Urinary bladder (tissue), 4 donors: ENCODE results near the gene UBAP2. TPM values are rescaled to one million over a fixed set of nuclear protein-coding genes. Genes with fewer than 3 reads are reported as not detected.

ENCODE experiments used
- DNase-seq: peaks from one replicate; pipeline ENCODE4 v3.0.0-alpha.2; 2015; ENCODE audit errors: extremely low spot score
- H3K27ac ChIP-seq: one replicate; pipeline ENCODE4 v1.5.1; 2013; ENCODE audit warnings: low read depth, mild to moderate bottlenecking, moderate library complexity
- H3K36me3 ChIP-seq: one replicate; pipeline ENCODE4 v1.6.1; 2013; ENCODE audit warnings: mild to moderate bottlenecking, moderate library complexity; ENCODE audit not compliant: insufficient read depth
- H3K4me1 ChIP-seq: one replicate; pipeline ENCODE4 v1.6.1; 2013; ENCODE audit warnings: mild to moderate bottlenecking, moderate library complexity; ENCODE audit not compliant: insufficient read depth
- H3K4me3 ChIP-seq: one replicate; pipeline ENCODE4 v1.5.1; 2013; ENCODE audit warnings: low read depth, low read length
- WGBS: extraction: QIAGEN DNeasy Blood & Tissue Kit; methylation state at CpG from one replicate; pipeline ENCODE4 v1.1.7; 2013; 5-methylcytosine and 5-hydroxymethylcytosine counted together
- polyA plus RNA-seq: library from polyadenylated mRNA; stranded (reverse); fragments of 200-250 nt; gene quantifications from one replicate; pipeline ENCODE4 v1.2.3, GENCODE V29; 2013
- total RNA-seq: library from RNA; depleted of rRNA; stranded (reverse); fragments of >200 nt; gene quantifications from one replicate; pipeline ENCODE4 v1.2.3, GENCODE V29; 2014
- donor health status: healthy with polysubstance abuse.
- donor health status: healthy.

UBAP2 gene, protein sequence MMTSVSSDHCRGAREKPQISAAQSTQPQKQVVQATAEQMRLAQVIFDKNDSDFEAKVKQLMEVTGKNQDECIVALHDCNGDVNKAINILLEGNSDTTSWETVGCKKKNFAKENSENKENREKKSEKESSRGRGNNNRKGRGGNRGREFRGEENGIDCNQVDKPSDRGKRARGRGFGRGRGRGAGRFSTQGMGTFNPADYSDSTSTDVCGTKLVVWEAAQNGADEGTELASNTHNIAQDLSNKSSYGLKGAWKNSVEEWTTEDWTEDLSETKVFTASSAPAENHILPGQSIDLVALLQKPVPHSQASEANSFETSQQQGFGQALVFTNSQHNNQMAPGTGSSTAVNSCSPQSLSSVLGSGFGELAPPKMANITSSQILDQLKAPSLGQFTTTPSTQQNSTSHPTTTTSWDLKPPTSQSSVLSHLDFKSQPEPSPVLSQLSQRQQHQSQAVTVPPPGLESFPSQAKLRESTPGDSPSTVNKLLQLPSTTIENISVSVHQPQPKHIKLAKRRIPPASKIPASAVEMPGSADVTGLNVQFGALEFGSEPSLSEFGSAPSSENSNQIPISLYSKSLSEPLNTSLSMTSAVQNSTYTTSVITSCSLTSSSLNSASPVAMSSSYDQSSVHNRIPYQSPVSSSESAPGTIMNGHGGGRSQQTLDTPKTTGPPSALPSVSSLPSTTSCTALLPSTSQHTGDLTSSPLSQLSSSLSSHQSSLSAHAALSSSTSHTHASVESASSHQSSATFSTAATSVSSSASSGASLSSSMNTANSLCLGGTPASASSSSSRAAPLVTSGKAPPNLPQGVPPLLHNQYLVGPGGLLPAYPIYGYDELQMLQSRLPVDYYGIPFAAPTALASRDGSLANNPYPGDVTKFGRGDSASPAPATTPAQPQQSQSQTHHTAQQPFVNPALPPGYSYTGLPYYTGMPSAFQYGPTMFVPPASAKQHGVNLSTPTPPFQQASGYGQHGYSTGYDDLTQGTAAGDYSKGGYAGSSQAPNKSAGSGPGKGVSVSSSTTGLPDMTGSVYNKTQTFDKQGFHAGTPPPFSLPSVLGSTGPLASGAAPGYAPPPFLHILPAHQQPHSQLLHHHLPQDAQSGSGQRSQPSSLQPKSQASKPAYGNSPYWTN
- 51.0 TPM for total RNA-seq
- polyA plus RNA-seq = 16.4 TPM

- DNase-seq = peak; percentile 96
- Histone ChIP-seq H3K4me3 (peak within 1 kb of the TSS; percentile 90), H3K27ac (peak within 1 kb of the TSS; percentile 93), H3K4me1 (no peaks in the 10 kb centered on the region), H3K36me3 (no peaks in the 10 kb centered on the region)
- WGBS = under 1% methylated on average over 70 of the region's 70 CpGs
These were observed at the start of gene UBAP2 for GRCh38 chr9:34048727-34049629. UBAP2 (minus strand) TSS chr9:34048887; CDS start chr9:34017148, 31,739 bp downstream.

DNA sequence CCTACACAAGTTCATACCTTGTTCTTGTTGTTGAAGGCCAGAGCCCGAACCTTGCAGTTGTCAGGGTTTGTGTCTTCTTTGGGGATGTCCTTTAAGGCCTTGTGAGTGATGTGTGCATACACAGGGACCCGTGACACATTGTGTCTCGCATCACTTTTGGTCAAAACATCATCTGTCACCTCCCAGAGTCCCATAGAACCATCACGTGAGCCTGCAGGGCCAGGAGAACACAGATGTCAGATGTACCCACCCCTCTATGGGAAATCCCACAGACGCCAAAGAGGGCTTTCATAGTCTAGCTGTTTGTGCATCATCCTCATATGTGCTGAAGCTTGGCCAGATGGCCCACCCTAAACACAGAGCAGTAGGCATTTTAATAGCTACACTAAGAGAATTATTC is 49.6 kb upstream of the UBAP2 start:
- Histone ChIP-seq H3K36me3 (peaks cover 4% of the 10 kb centered on the region), H3K4me1 (no peaks in the 10 kb centered on the region), H3K27ac (no peak overlapping the region), H3K4me3 (no peak overlapping the region)
- DNase-seq = no peak
- WGBS = 85% methylated on average over 5 of the region's 5 CpGs

DNA sequence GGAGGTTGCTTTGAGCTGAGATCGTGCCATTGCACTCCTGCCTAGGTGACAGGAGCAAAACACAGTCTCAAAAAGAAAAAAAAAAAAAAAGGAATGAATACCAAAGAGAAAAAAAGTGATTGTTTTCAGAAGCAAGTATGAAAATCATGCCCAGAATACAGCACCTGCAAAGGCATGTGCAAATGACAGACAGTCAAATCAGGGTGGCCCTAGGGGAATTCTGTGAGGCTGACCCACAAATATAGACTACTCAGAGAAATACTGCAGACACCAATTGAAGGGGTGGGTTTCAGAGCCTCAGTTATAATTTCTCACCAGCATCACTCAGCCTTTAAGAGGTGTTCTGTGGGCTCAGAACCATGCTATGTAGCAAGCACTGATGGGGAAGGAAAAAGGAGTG is 49.2 kb upstream of the UBAP2 start:
- no peaks in the 10 kb centered on the region for H3K4me1 ChIP-seq
- no peak overlapping the region for H3K27ac ChIP-seq
- H3K4me3 ChIP-seq = no peak overlapping the region
- peaks cover 4% of the 10 kb centered on the region for H3K36me3 ChIP-seq
- DNase-seq = no peak
- 96% methylated on average over 1 of the region's 1 CpG for WGBS

- 90% methylated on average over 4 of the region's 4 CpGs for WGBS
- peaks cover 3% of the 10 kb centered on the region for H3K36me3 ChIP-seq
- DNase-seq = no peak
These were observed 48.1 kb upstream of the UBAP2 start for GRCh38 chr9:34096751-34097150.

DNA sequence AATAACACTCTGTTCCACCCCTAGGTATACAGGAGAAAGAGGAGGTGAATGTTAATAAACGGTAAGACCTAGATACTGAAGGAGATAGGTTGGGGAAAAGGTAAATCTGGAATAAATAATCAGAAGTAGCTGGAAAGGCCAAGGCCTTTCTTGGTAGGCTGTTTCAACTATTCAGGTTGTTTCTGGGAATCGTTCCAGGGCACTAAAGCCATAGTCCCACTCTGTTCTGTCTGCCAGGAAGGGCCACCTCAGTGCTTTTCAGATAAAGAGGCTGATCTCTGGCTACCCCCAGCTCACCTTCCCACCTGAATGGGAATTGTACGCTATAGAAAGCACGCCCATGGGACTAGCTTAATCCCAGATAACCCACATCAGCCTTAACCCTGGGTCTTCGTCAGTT is 44.9 kb upstream of the UBAP2 start:
- Histone ChIP-seq H3K4me1 (no peaks in the 10 kb centered on the region), H3K27ac (no peak overlapping the region), H3K36me3 (peaks cover 6% of the 10 kb centered on the region), H3K4me3 (no peak overlapping the region)
- WGBS = 91% methylated on average over 5 of the region's 5 CpGs
- no peak for DNase-seq

More at GRCh38 chr9:34096751-34097150, 48.1 kb upstream of the UBAP2 start:
- no peak overlapping the region for H3K27ac ChIP-seq
- no peak overlapping the region for H3K4me3 ChIP-seq
- H3K4me1 ChIP-seq = no peaks in the 10 kb centered on the region

- 90% methylated on average over 7 of the region's 7 CpGs for WGBS
- H3K4me3 ChIP-seq = no peak overlapping the region
- no peaks in the 10 kb centered on the region for H3K4me1 ChIP-seq
- H3K36me3 ChIP-seq = peaks cover 13% of the 10 kb centered on the region
- no peak overlapping the region for H3K27ac ChIP-seq
- no peak for DNase-seq
These were observed 40.6 kb upstream of the UBAP2 start for GRCh38 chr9:34089311-34089710.

DNA sequence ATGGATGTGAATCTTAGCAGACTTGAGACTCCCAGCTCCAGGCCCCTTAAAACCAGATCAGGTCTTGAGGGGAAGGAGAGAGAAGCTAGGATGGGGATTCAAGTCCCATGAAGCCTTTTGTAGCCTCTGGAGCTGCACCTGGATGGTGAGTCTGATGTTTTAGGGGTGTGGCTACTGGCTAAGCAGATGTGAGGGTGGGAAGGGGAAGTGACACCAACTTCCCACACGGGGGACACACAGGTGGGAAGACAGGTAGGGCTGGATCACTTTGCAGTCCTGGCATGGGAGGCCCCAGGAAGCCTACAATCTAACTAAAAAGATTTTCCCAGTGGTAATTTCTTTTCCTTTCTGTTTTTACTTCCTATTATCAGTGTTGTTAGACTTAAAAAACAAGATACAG is 38.7 kb upstream of the UBAP2 start:
- no peak overlapping the region for H3K4me3 ChIP-seq
- WGBS = 50% methylated on average over 1 of the region's 1 CpG
- no peaks in the 10 kb centered on the region for H3K4me1 ChIP-seq
- H3K27ac ChIP-seq = no peak overlapping the region
- DNase-seq = no peak
- H3K36me3 ChIP-seq = peaks cover 11% of the 10 kb centered on the region

DNA sequence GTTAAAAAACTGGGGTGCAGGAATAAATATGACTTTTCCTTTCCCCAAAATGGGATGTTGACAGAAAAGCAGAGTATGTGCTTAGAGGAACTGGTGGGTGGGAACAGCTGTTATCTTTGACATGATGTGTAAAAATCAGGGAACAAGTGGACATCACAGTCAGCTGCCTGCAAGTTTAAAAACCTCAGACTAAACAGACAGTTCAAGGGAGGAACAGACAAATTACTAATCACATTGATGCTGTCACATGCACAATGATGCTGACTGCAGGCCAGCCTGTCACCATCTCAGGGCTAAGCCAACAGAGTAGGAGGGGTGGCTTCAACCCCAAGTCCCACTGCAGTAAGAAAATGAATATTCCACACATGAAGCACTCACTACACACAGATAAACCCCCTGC is 38.2 kb upstream of the UBAP2 start:
- Histone ChIP-seq H3K4me1 (no peaks in the 10 kb centered on the region), H3K4me3 (no peak overlapping the region), H3K36me3 (peaks cover 11% of the 10 kb centered on the region), H3K27ac (no peak overlapping the region)
- DNase-seq = no peak

DNA sequence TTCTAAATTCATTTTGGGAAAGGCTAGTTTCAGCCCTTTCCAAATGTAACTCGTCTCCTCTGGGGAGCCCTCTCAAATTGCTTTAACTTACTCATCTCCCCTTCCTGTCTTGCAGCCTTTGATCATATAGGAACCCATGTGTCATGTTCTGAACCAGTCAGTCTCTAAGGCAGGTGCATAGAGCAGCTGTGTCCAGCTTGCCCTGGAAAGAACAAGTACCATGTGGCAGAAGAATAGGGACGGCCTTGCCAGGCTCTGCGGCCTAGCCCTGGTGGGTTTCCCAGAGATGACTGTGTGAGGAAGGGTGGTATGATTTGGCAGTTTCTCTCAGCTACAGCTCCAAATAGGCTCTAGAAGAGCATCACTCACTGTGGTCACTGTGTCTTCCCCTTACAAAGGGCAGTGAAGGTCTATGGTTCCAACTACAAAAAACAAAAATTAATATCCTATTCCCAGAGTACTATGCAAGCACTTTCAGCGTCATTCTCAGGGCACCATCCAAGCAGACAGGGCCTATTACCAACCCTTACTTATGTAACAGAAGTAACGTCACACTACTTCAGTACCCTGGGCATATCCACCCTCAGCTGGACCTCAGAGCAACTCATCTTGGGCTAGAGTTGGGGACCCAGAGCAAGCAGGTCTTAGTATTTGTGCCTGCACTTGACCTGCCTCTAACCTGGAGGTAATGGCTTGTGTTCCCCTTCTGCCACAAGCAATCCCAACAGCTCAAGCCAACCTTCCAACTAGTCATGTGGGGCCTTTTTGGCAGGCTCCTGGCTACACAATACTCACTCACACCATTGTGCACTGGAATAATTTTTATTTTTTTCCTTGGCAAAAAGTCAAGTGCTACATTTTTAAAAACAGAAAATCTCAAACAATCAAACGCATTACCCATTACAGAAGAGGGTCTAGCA is 37.2 kb upstream of the UBAP2 start:
- Histone ChIP-seq H3K4me1 (no peaks in the 10 kb centered on the region), H3K36me3 (peaks cover 11% of the 10 kb centered on the region), H3K4me3 (no peak overlapping the region), H3K27ac (no peak overlapping the region)
- 87% methylated on average over 6 of the region's 6 CpGs for WGBS
- DNase-seq = no peak

GRCh38 chr9:34084562-34084961 is 35.9 kb upstream of the UBAP2 start:
- H3K27ac ChIP-seq = no peak overlapping the region
- 35% methylated on average over 1 of the region's 1 CpG for WGBS
- DNase-seq = no peak

DNA sequence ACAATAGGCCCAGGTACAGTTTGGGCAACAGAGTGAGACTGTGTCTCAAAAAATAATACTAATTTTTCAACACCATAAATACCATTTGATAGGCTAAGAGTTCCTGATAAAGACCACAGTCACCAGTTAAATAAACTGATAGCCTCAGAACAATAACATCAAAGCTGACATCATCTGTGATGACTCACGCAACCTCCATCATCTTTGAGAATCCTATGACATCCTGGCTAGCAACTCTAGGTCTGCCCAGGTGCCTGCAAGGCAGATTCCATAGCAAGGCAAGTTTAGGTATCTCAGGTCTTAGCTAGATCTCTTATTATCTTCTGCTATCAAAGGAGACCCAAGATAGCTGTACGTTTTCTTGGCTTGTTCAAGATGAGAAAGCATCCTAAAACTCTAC is 30.5 kb upstream of the UBAP2 start:
- H3K27ac ChIP-seq = no peak overlapping the region
- H3K4me3 ChIP-seq = no peak overlapping the region
- no peak for DNase-seq
- WGBS = 92% methylated on average over 2 of the region's 2 CpGs
- no peaks in the 10 kb centered on the region for H3K4me1 ChIP-seq
- no peaks in the 10 kb centered on the region for H3K36me3 ChIP-seq

More at GRCh38 chr9:34084562-34084961, 35.9 kb upstream of the UBAP2 start:
- no peaks in the 10 kb centered on the region for H3K4me1 ChIP-seq
- peaks cover 10% of the 10 kb centered on the region for H3K36me3 ChIP-seq
- no peak overlapping the region for H3K4me3 ChIP-seq
